ENCODE results near the gene FKBP1A. TPM values are rescaled to one million over a fixed set of nuclear protein-coding genes. Genes with fewer than 3 reads are reported as not detected.

The FKBP1A gene
- total and polyA plus RNA-seq, 4 donors, result 145 to 465 (median 277) TPM

DNA sequence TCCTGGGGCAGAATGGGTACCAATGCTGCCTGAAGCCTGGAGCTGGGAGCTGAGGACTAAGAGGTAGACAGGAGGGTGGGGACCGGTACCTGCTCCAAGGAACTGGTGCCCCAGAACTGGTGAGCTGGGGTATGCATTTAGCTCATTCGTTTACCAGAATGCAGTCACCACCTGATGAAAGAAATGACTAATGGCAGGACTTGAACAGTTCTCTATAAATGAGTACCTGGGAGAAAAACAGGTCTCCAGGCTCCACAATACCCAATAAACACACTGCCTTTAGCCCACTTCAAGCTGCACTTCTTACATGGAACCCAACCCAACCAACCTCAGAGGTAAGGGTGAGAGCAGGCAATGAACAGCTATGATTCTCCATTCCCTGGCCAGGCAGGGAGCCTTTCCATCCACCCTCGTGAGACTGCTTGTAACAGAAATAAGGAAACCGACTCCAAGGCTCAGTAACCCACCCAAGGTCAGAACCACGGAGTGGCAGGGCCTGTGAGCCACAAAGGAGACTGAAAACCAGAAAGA lies 15.4 kb downstream of the FKBP1A start:
- no peaks in the 10 kb centered on the region for H3K9me3 ChIP-seq (ENCODE audit: control insufficient read depth in 4 of 4, insufficient read depth in 3 of 4, low read length in 3 of 4)
- no peak overlapping the region for H3K4me3 ChIP-seq
- H3K4me1 ChIP-seq (ENCODE audit: control insufficient read depth in 5 of 5, insufficient read depth in 5 of 5, low read length in 5 of 5), result peaks cover 0 to 50% (median 3%) of the 10 kb centered on the region in 5 donors

DNA sequence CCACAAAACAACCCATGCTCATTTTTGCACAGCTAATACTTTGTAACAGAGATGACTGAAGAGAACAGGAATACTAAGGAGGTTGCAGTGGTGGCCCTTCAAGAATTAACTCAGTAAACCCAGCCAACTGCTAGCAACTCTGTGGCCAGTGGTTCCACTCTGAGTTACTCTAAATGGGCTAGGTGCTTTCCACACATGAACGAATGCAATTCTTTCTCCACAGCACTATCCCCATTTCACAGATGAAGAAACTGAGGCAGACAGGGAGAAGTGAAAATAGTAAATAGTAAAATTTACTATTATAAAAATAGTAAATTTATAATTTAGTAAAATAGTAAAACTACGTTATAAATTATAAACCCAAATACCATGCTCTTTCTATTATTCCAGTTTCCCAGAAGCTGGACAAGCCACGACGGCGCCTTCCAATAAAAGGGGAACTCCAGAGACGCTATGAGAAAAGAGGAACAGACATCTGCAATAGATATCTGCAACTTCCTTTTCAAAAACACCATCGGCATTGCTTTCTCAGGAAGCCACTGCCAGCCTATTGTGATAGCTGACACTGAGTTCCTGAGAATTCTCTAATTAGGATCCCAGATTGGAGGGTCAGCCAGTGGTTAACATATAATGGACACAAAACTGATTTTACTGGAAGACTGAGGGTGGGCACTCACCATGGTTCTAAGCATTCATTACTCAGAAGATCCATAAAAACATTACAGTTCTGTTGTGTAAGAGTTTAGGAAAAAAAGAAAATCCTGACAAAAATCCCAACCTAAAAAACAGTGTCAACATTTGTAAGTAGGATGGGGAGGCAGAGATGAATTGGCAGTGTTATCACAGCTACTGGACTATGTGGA lies 16.2 kb downstream of the FKBP1A start:
- no peak overlapping the region for H3K4me3 ChIP-seq

More for the DNA sequence above, 15.4 kb downstream of the FKBP1A start:
- Histone ChIP-seq H3K9ac (ENCODE audit: insufficient read depth in 1 of 2, low read length in 2 of 2) (no peak overlapping the region), H3K27ac (ENCODE audit: low read depth in 1 of 2, low read length in 1 of 2) (peak overlapping the region; percentile 18 to 58), H3K36me3 (ENCODE audit: control insufficient read depth in 4 of 4, insufficient read depth in 4 of 4, low read length in 4 of 4) (peaks cover 0 to 8% (median 6%) of the 10 kb centered on the region in 4 donors), H3K27me3 (ENCODE audit: control insufficient read depth in 3 of 3, insufficient read depth in 3 of 3, low read length in 2 of 3) (no peaks in the 10 kb centered on the region)
- DNase-seq, result no peak
- WGBS, 2 donors, result 66 to 70% methylated on average over 5 of the region's 5 CpGs
- TF ChIP-seq, protein P1, sequence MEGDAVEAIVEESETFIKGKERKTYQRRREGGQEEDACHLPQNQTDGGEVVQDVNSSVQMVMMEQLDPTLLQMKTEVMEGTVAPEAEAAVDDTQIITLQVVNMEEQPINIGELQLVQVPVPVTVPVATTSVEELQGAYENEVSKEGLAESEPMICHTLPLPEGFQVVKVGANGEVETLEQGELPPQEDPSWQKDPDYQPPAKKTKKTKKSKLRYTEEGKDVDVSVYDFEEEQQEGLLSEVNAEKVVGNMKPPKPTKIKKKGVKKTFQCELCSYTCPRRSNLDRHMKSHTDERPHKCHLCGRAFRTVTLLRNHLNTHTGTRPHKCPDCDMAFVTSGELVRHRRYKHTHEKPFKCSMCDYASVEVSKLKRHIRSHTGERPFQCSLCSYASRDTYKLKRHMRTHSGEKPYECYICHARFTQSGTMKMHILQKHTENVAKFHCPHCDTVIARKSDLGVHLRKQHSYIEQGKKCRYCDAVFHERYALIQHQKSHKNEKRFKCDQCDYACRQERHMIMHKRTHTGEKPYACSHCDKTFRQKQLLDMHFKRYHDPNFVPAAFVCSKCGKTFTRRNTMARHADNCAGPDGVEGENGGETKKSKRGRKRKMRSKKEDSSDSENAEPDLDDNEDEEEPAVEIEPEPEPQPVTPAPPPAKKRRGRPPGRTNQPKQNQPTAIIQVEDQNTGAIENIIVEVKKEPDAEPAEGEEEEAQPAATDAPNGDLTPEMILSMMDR (IDR thresholded peaks at IDR 0.05; ENCODE audit: control extremely low read depth, extremely low read depth), result no peak
- ATAC-seq (ENCODE audit: insufficient read depth, low FRiP score), result no peak

DNA sequence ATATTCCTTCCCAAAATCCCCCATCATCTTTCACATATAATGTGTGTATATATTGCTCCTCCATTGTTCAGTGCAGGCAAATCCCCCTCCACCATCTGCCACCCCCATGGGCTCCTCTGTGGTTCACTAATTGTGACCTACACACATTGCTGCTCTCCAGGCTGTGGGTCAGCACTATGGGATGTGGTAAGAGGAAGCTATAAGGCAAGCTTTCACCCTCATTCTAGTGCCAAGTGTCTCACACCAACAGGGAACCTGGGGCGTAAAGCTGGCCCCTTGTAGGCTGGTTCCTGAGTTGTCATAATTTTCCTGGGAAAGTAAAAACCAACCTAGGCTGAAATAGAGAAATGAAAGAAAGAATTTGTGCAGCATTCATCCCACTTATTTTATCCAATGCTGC lies 16.8 kb downstream of the FKBP1A start:
- H3K4me1 ChIP-seq (ENCODE audit: control insufficient read depth in 5 of 5, insufficient read depth in 5 of 5, low read length in 5 of 5), result peaks cover 0 to 50% (median 0%) of the 10 kb centered on the region in 5 donors
- peak overlapping the region; percentile 54 to 66 for H3K27ac ChIP-seq (ENCODE audit: low read depth in 1 of 2, low read length in 1 of 2)
- 33 to 60% methylated on average over 1 of the region's 1 CpG for WGBS, 2 donors
- TF ChIP-seq, protein P1 (IDR thresholded peaks at IDR 0.05; ENCODE audit: control extremely low read depth, extremely low read depth), result no peak
- no peak for DNase-seq
- H3K9me3 ChIP-seq (ENCODE audit: control insufficient read depth in 4 of 4, insufficient read depth in 3 of 4, low read length in 3 of 4), result no peaks in the 10 kb centered on the region
- H3K4me3 ChIP-seq, result no peak overlapping the region
- H3K9ac ChIP-seq (ENCODE audit: insufficient read depth in 1 of 2, low read length in 2 of 2), result no peak overlapping the region
- peaks cover 3 to 15% (median 11%) of the 10 kb centered on the region in 4 donors for H3K36me3 ChIP-seq (ENCODE audit: control insufficient read depth in 4 of 4, insufficient read depth in 4 of 4, low read length in 4 of 4)
- ATAC-seq (ENCODE audit: insufficient read depth, low FRiP score), result no peak
- H3K27me3 ChIP-seq (ENCODE audit: control insufficient read depth in 3 of 3, insufficient read depth in 3 of 3, low read length in 2 of 3), result no peaks in the 10 kb centered on the region

More for the DNA sequence above, 16.2 kb downstream of the FKBP1A start:
- Histone ChIP-seq H3K27me3 (ENCODE audit: control insufficient read depth in 3 of 3, insufficient read depth in 3 of 3, low read length in 2 of 3) (no peaks in the 10 kb centered on the region), H3K4me1 (ENCODE audit: control insufficient read depth in 5 of 5, insufficient read depth in 5 of 5, low read length in 5 of 5) (peaks cover 0 to 45% (median 3%) of the 10 kb centered on the region in 5 donors), H3K27ac (ENCODE audit: low read depth in 1 of 2, low read length in 1 of 2) (peak overlapping the region; percentile 42 to 66), H3K9me3 (ENCODE audit: control insufficient read depth in 4 of 4, insufficient read depth in 3 of 4, low read length in 3 of 4) (no peaks in the 10 kb centered on the region), H3K9ac (ENCODE audit: insufficient read depth in 1 of 2, low read length in 2 of 2) (no peak overlapping the region), H3K36me3 (ENCODE audit: control insufficient read depth in 4 of 4, insufficient read depth in 4 of 4, low read length in 4 of 4) (peaks cover 3 to 11% (median 7%) of the 10 kb centered on the region in 4 donors)
- WGBS, 2 donors, result 28 to 43% methylated on average over 7 of the region's 7 CpGs
- ATAC-seq (ENCODE audit: insufficient read depth, low FRiP score), result no peak
- TF ChIP-seq, protein P1 (IDR thresholded peaks at IDR 0.05; ENCODE audit: control extremely low read depth, extremely low read depth), result no peak
- DNase-seq, result no peak

Data from lung (tissue), 12 donors.